Vagina (tissue), 2 donors: ENCODE results near the gene TNIK.

Experiments used
- CTCF ChIP-seq, 3 experiments: fragments of 450-650 bp in 2 of 3; fragments of 200-600 bp in 1 of 3; sonication (generic) in 1 of 3; IDR thresholded peaks; one replicate each; pipeline ENCODE4 v1.5.1; 2017 to 2019; ENCODE audit warnings: antibody characterized with exemption in 3 of 3, mild to moderate bottlenecking in 2 of 3, moderate library complexity in 2 of 3
- POLR2A ChIP-seq, 2 donors: fragments of 450-650 bp; IDR thresholded peaks; one replicate each; pipeline ENCODE4 v1.6.1; 2017; ENCODE audit warnings: antibody characterized with exemption in 2 of 2, mild to moderate bottlenecking in 2 of 2, moderate library complexity in 2 of 2

- peak in 1 of 3 experiments; percentile 10 for TF ChIP-seq CTCF (IDR thresholded peaks at IDR 0.05)
- TF ChIP-seq POLR2A (IDR thresholded peaks at IDR 0.05): no peak
Measured at GRCh38 chr3:171460725-171461524, 720 bp upstream of the TNIK start.
